WTC11 (cell line): ENCODE data around the gene WDR27. TPM values are rescaled to one million over a fixed set of nuclear protein-coding genes. Genes with fewer than 3 reads are reported as not detected.
A peak's percentile ranks its signal among the peaks of the same experiment; 100 is the strongest.

Experiments
- ATAC-seq: fragments of 200-7000 bp; cut with Tn5 transposase; 2 replicates; pipeline ENCODE4 v1.10.0; 2021; ENCODE audit warnings: mild to moderate bottlenecking, moderate library complexity
- CTCF ChIA-PET: fragments of 300-600 bp; sonication (Branson Sonifier 250); formaldehyde crosslinking; loops from one replicate; lab custom pipeline; 2021; ENCODE audit warnings: antibody characterized with exemption; lab: Charles Lee
- POLR2A ChIA-PET: fragments of 350-600 bp; sonication (Branson Sonifier 250); formaldehyde crosslinking; loops from one replicate; lab custom pipeline; 2021; ENCODE audit warnings: antibody characterized with exemption; lab: Charles Lee
- DNase-seq: peaks from one replicate; pipeline ENCODE4 v3.0.0; 2021; ENCODE audit warnings: low spot score
- H3K27ac Mint-ChIP-seq: 2 replicates; pipeline ENCODE4 v1.8.0; 2021; ENCODE audit warnings: mixed read lengths
- H3K27me3 Mint-ChIP-seq: 2 replicates; pipeline ENCODE4 v1.8.0; 2021; ENCODE audit warnings: low read depth, mild to moderate bottlenecking, moderate library complexity, mixed read lengths
- H3K36me3 Mint-ChIP-seq: 2 replicates; pipeline ENCODE4 v1.8.0; 2021; ENCODE audit warnings: mixed read lengths
- H3K4me1 Mint-ChIP-seq: 2 replicates; pipeline ENCODE4 v1.8.0; 2022; ENCODE audit warnings: mixed read lengths
- H3K4me3 Mint-ChIP-seq: 2 replicates; pipeline ENCODE4 v1.8.0; 2021; ENCODE audit warnings: mild to moderate bottlenecking, moderate library complexity, mixed read lengths
- H3K9me3 Mint-ChIP-seq: 2 replicates; pipeline ENCODE4 v1.8.0; 2021; ENCODE audit warnings: mixed read lengths
- CBFB ChIP-seq: sonication (generic); formaldehyde crosslinking; IDR thresholded peaks from 2 replicates; pipeline ENCODE4 v1.8.1; 2022; ENCODE audit warnings: mild to moderate bottlenecking, low read depth, missing genetic modification reagents
- CREM ChIP-seq: sonication (generic); formaldehyde crosslinking; IDR thresholded peaks from 2 replicates; pipeline ENCODE4 v1.8.1; 2022; ENCODE audit warnings: mild to moderate bottlenecking, missing genetic modification reagents, moderate library complexity
- CTCF ChIP-seq: fragments of 200-600 bp; IDR thresholded peaks from 2 replicates; pipeline ENCODE4 v1.8.0; 2022; ENCODE audit warnings: antibody characterized with exemption
- ETV6 ChIP-seq: sonication (generic); formaldehyde crosslinking; IDR thresholded peaks from 2 replicates; pipeline ENCODE4 v1.8.1; 2022; ENCODE audit warnings: mild to moderate bottlenecking, missing genetic modification reagents
- GABPB1 ChIP-seq: sonication (generic); formaldehyde crosslinking; IDR thresholded peaks from 2 replicates; pipeline ENCODE4 v1.8.1; 2023; ENCODE audit warnings: mild to moderate bottlenecking, missing genetic modification reagents
- JUN ChIP-seq: sonication (generic); formaldehyde crosslinking; IDR thresholded peaks from 2 replicates; pipeline ENCODE4 v1.8.0; 2023; ENCODE audit warnings: mild to moderate bottlenecking, missing genetic modification reagents
- KAT7 ChIP-seq: sonication (generic); formaldehyde crosslinking; IDR thresholded peaks from 2 replicates; pipeline ENCODE4 v1.8.1; 2023; ENCODE audit warnings: missing genetic modification reagents, mild to moderate bottlenecking, borderline replicate concordance
- NFYB ChIP-seq: sonication (generic); formaldehyde crosslinking; conservative IDR thresholded peaks from 2 replicates; pipeline ENCODE4 v1.8.0; 2022; ENCODE audit warnings: low read depth, missing genetic modification reagents
- RELA ChIP-seq: sonication (generic); formaldehyde crosslinking; IDR thresholded peaks from 2 replicates; pipeline ENCODE4 v1.8.1; 2022; ENCODE audit warnings: missing genetic modification reagents, mild to moderate bottlenecking, borderline replicate concordance
- ZNF532 ChIP-seq: fragments of 250-450 bp; sonication (Bioruptor Pico); IDR thresholded peaks from 2 replicates; pipeline ENCODE4 v1.9.0; 2021; ENCODE audit warnings: mild to moderate bottlenecking, borderline replicate concordance
- total RNA-seq: library from RNA; stranded (reverse); gene quantifications from 3 replicates; pipeline ENCODE4 v1.2.3, GENCODE V29; 2021
- TF ChIP-seq, protein P1 (sequence below): sonication (generic); formaldehyde crosslinking; IDR thresholded peaks from 2 replicates; pipeline ENCODE4 v1.8.1; 2023; ENCODE audit warnings: mild to moderate bottlenecking, missing genetic modification reagents
- TF ChIP-seq, protein P2 (sequence below): sonication (generic); formaldehyde crosslinking; IDR thresholded peaks from 2 replicates; pipeline ENCODE4 v1.8.1; 2023; ENCODE audit warnings: mild to moderate bottlenecking, missing genetic modification reagents, moderate library complexity
- TF ChIP-seq, protein P3 (sequence below): sonication (generic); formaldehyde crosslinking; IDR thresholded peaks from 2 replicates; pipeline ENCODE4 v1.8.1; 2022; ENCODE audit warnings: mild to moderate bottlenecking, missing genetic modification reagents, moderate library complexity, borderline replicate concordance
- TF ChIP-seq, protein P4 (sequence below): sonication (generic); formaldehyde crosslinking; conservative IDR thresholded peaks from 2 replicates; pipeline ENCODE4 v1.8.1; 2022; ENCODE audit warnings: mild to moderate bottlenecking, missing genetic modification reagents
- TF ChIP-seq, protein P5 (sequence below): sonication (generic); formaldehyde crosslinking; conservative IDR thresholded peaks from 2 replicates; pipeline ENCODE4 v1.8.1; 2023; ENCODE audit warnings: mild to moderate bottlenecking, low read depth, missing genetic modification reagents, moderate library complexity

Gene WDR27
- total RNA-seq, 1 experiment from 2014 or later: 126 TPM

DNA sequence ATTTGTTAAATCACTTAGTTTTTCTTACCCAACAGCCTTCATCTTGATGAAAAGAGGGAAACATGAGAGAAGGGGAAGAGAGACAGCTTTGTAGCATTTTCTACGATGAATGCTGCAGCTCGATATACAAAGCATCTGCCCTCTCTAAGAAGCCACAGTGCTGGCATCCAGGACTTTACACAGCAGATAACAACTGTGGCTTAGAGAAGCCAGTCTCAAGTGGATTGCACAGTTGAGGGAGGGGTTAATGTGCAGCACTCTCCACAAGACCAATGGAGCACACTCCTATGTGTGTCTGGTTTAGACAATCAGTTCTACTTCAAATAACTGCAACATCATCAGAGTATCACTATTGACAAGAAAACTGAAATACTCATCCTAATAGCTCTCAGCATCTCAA, 5.9 kb upstream of the WDR27 start (continued):
- TF ChIP-seq, protein P1, sequence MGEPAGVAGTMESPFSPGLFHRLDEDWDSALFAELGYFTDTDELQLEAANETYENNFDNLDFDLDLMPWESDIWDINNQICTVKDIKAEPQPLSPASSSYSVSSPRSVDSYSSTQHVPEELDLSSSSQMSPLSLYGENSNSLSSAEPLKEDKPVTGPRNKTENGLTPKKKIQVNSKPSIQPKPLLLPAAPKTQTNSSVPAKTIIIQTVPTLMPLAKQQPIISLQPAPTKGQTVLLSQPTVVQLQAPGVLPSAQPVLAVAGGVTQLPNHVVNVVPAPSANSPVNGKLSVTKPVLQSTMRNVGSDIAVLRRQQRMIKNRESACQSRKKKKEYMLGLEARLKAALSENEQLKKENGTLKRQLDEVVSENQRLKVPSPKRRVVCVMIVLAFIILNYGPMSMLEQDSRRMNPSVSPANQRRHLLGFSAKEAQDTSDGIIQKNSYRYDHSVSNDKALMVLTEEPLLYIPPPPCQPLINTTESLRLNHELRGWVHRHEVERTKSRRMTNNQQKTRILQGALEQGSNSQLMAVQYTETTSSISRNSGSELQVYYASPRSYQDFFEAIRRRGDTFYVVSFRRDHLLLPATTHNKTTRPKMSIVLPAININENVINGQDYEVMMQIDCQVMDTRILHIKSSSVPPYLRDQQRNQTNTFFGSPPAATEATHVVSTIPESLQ (CRISPR knock-in tag): no peak
- no peak for TF ChIP-seq CTCF
- TF ChIP-seq CBFB (CRISPR knock-in tag): no peak
- TF ChIP-seq, protein P2, sequence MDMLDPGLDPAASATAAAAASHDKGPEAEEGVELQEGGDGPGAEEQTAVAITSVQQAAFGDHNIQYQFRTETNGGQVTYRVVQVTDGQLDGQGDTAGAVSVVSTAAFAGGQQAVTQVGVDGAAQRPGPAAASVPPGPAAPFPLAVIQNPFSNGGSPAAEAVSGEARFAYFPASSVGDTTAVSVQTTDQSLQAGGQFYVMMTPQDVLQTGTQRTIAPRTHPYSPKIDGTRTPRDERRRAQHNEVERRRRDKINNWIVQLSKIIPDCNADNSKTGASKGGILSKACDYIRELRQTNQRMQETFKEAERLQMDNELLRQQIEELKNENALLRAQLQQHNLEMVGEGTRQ: no peak
- TF ChIP-seq, all 79 proteins: peak for 0

DNA sequence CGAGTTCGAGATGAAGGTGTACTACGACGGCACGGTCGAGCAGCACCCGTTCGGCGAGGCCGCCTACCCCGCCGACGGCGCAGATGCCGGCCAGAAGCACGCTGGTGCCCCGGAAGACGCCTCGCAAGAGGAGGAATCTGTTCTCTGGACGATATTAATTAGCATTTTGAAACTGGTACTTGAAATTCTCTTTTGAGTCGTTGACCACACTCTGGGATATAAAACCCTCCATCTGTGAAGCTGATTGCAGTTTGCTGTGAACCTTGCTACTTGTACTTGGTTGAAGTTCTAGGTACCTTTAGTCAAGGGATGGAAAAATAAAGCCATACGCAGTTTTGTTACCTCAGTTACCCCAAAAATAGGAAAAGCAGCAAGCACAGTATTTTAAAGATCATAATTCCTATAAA, 1.0 kb upstream of the WDR27 start:
- H3K36me3 Mint-ChIP-seq: peaks cover 14% of the 10 kb centered on the region
- ChIA-PET CTCF (interaction anchor here (1.4 kb wide), 1 partner anchor 22 kb away, joined by 3 read pairs; no protein-coding TSS in a partner anchor), POLR2A (interaction anchor here (1.0 to 3.8 kb wide), 4 partner anchors 17 to 49 kb away, joined by 3 to 14 read pairs (median 4); partner anchors contain the start of genes DYNLT2, ERMARD and PHF10)
- H3K27me3 Mint-ChIP-seq: no peaks in the 10 kb centered on the region
- peak; percentile 5; the same call in 1 of the 2 replicates for ATAC-seq
- H3K4me1 Mint-ChIP-seq: peaks cover 29% of the 10 kb centered on the region
- H3K4me3 Mint-ChIP-seq: peak overlapping the region; percentile 85
- 0 out of 2 replicates have a peak, but pooled peaks cover under 1% of the 10 kb centered on the region for H3K9me3 Mint-ChIP-seq
- H3K27ac Mint-ChIP-seq: peak overlapping the region; percentile 93
- no peak for TF ChIP-seq ZNF532 (CRISPR knock-in tag)
- TF ChIP-seq, protein P3, sequence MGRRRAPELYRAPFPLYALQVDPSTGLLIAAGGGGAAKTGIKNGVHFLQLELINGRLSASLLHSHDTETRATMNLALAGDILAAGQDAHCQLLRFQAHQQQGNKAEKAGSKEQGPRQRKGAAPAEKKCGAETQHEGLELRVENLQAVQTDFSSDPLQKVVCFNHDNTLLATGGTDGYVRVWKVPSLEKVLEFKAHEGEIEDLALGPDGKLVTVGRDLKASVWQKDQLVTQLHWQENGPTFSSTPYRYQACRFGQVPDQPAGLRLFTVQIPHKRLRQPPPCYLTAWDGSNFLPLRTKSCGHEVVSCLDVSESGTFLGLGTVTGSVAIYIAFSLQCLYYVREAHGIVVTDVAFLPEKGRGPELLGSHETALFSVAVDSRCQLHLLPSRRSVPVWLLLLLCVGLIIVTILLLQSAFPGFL: 0 out of 2 replicates have a peak, but pooled peaks have one; percentile 1
- TF ChIP-seq KAT7 (CRISPR knock-in tag): no peak; the same call in 1 of the 2 replicates
- no peak for TF ChIP-seq ETV6 (CRISPR knock-in tag)
- TF ChIP-seq JUN (CRISPR knock-in tag): peak; percentile 14; the same call in 1 of the 2 replicates
- peak; percentile 36; the same call in 1 of the 2 replicates for TF ChIP-seq GABPB1 (CRISPR knock-in tag)
- DNase-seq: no peak

DNA sequence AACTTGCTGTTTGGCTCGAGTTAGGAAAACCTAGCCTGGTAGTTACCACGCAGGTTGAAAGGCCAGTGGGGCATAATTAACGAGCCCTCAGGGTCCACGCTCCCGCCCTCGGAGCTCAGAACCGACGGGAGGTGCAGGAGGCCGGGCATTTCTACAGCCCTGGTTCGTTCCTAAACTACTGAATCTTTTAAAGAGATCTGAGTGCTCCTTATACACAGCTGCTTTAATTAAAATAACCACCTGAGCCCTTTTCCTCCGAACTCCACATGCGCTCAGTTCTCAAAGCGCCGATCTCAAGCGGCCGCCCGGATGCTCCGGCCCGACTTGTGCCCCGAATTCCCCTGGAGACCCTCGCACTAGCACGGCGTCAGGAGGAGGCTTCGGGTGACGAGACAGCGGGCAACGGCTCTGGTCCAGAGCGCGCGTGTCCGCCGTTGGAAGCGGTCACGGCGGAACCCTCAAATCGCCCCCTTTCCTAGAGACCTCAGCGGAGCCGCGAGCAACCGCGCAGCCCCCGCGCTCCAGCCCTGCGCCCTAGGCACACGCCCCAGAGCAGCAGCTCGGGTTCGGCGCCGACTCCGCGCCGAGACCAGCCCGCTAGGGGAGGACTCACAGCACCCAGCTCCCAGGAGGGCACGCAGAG, 397 bp downstream of the WDR27 start:
- H3K27me3 Mint-ChIP-seq: no peaks in the 10 kb centered on the region
- ChIA-PET CTCF (interaction anchor here (1.1 to 1.6 kb wide), 4 partner anchors 21 to 828 kb away, joined by 3 to 7 read pairs (median 4); no protein-coding TSS in a partner anchor), POLR2A (interaction anchor here (1.0 to 3.8 kb wide), 4 partner anchors 21 to 590 kb away, joined by 3 to 14 read pairs (median 4); partner anchors contain the start of genes DLL1, DYNLT2, ERMARD and PHF10)
- H3K4me3 Mint-ChIP-seq: peak overlapping the region; percentile 90
- DNase-seq: no peak
- H3K9me3 Mint-ChIP-seq: peaks cover 4% of the 10 kb centered on the region
- H3K4me1 Mint-ChIP-seq: peaks cover 29% of the 10 kb centered on the region
- ATAC-seq: peak; percentile 63
- peaks cover 23% of the 10 kb centered on the region for H3K36me3 Mint-ChIP-seq
- H3K27ac Mint-ChIP-seq: no peak overlapping the region
- TF ChIP-seq, protein P4, sequence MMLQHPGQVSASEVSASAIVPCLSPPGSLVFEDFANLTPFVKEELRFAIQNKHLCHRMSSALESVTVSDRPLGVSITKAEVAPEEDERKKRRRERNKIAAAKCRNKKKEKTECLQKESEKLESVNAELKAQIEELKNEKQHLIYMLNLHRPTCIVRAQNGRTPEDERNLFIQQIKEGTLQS (CRISPR knock-in tag): no peak
- TF ChIP-seq GABPB1 (CRISPR knock-in tag) (no peak), CREM (CRISPR knock-in tag) (no peak), RELA (CRISPR knock-in tag) (0 out of 2 replicates have a peak, but pooled peaks have one; percentile 66), NFYB (no peak)
- TF ChIP-seq, protein P5, sequence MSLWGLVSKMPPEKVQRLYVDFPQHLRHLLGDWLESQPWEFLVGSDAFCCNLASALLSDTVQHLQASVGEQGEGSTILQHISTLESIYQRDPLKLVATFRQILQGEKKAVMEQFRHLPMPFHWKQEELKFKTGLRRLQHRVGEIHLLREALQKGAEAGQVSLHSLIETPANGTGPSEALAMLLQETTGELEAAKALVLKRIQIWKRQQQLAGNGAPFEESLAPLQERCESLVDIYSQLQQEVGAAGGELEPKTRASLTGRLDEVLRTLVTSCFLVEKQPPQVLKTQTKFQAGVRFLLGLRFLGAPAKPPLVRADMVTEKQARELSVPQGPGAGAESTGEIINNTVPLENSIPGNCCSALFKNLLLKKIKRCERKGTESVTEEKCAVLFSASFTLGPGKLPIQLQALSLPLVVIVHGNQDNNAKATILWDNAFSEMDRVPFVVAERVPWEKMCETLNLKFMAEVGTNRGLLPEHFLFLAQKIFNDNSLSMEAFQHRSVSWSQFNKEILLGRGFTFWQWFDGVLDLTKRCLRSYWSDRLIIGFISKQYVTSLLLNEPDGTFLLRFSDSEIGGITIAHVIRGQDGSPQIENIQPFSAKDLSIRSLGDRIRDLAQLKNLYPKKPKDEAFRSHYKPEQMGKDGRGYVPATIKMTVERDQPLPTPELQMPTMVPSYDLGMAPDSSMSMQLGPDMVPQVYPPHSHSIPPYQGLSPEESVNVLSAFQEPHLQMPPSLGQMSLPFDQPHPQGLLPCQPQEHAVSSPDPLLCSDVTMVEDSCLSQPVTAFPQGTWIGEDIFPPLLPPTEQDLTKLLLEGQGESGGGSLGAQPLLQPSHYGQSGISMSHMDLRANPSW (CRISPR knock-in tag): no peak
